Upper lobe of left lung (tissue), 6 donors: ENCODE data around the gene DNAJC17. TPM values are rescaled to one million over a fixed set of nuclear protein-coding genes. Genes with fewer than 3 reads are reported as not detected.

ENCODE experiments used
- ATAC-seq, 2 donors: fragments of 200-7000 bp; cut with Tn5 transposase; one replicate each; pipeline ENCODE4 v1.9.1; 2022; ENCODE audit warnings: mild to moderate bottlenecking in 2 of 2, moderate library complexity in 2 of 2; ENCODE audit not compliant: low FRiP score in 2 of 2
- DNase-seq, 2 donors: peaks; one replicate each; pipeline ENCODE4 v3.0.0-alpha.2; 2019 to 2020
- H3K27ac ChIP-seq, 4 donors: fragments of 200-600 bp; sonication (generic); one replicate each; pipeline ENCODE4 v1.5.1; 2016 to 2019
- H3K27me3 ChIP-seq, 4 donors: fragments of 200-600 bp; sonication (generic); one replicate each; pipeline ENCODE4 v1.5.1; 2017 to 2019
- H3K36me3 ChIP-seq, 4 donors: fragments of 200-600 bp; sonication (generic); one replicate each; pipeline ENCODE4 v1.5.1; 2016 to 2019
- H3K4me1 ChIP-seq, 4 donors: fragments of 200-600 bp; sonication (generic); one replicate each; pipeline ENCODE4 v1.5.1; 2018 to 2019
- H3K4me3 ChIP-seq, 4 donors: fragments of 200-600 bp; sonication (generic); one replicate each; pipeline ENCODE4 v1.5.1; 2017 to 2019; ENCODE audit warnings: mild to moderate bottlenecking in 2 of 4, moderate library complexity in 1 of 4
- H3K9me3 ChIP-seq, 4 donors: fragments of 200-600 bp; sonication (generic); one replicate each; pipeline ENCODE4 v1.5.1; 2018 to 2019
- CTCF ChIP-seq, 6 experiments: fragments of 450-650 bp in 4 of 6; fragments of 200-600 bp in 2 of 6; sonication (generic) in 2 of 6; IDR thresholded peaks; one replicate each; pipeline ENCODE4 v1.5.1; 2016 to 2019; ENCODE audit warnings: antibody characterized with exemption in 6 of 6
- EP300 ChIP-seq, 4 donors: sonication (generic); formaldehyde crosslinking; IDR thresholded peaks; one replicate each; pipeline ENCODE4 v1.5.1; 2017; ENCODE audit warnings: antibody characterized with exemption in 4 of 4, control low read depth in 2 of 4
- POLR2A ChIP-seq, 4 donors: fragments of 450-650 bp; IDR thresholded peaks; one replicate each; pipeline ENCODE4 v1.5.1; 2016 to 2017; ENCODE audit warnings: antibody characterized with exemption in 4 of 4, mild to moderate bottlenecking in 2 of 4
- POLR2AphosphoS5 ChIP-seq, 2 donors: sonication (generic); formaldehyde crosslinking; IDR thresholded peaks; one replicate each; pipeline ENCODE4 v1.5.1; 2017; ENCODE audit warnings: antibody characterized with exemption in 2 of 2
- WGBS, 2 donors: methylation state at CpG; one replicate each; pipeline ENCODE4 v1.1.5; 2017 to 2018; 5-methylcytosine and 5-hydroxymethylcytosine counted together
- total RNA-seq, 6 donors: library from RNA; depleted of rRNA in 4 of 6; stranded (reverse); fragments of >200 nt in 4 of 6; gene quantifications; one replicate each; pipeline versions ENCODE4 v1.1.0 to v1.2.1, GENCODE V29; 2016 to 2021
- donor health status: DM: no; HTN: no; CAD: no; lungs with moderate emphysema.
- donor health status: DM: no; HTN: yes; CAD: no; lungs with severe emphysema.

The DNAJC17 gene
- total RNA-seq, 6 donors from 2014 or later = 15.4 to 51.3 (median 30.0) TPM

DNA sequence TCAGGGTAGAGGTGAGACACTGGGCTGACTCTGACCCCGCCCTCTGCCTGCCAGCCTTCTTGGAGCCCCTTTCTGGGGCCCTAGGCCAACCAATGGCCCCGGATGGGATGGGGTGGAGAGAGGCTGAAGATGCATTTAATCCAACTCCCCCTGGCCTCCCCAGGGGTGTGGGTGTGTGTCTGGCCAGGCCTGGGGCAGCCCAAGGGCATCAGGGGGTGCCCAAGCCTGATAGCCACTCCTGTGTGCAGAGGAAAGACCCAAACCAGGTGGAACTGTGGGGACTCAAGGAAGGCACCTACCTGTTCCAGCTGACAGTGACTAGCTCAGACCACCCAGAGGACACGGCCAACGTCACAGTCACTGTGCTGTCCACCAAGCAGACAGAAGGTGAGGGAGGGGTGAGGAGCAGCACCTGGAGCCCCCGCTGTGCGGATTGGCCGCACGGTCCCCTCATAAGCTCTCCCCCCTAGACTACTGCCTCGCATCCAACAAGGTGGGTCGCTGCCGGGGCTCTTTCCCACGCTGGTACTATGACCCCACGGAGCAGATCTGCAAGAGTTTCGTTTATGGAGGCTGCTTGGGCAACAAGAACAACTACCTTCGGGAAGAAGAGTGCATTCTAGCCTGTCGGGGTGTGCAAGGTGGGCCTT lies 46.1 kb upstream of the DNAJC17 start:
- H3K4me3 ChIP-seq = no peak overlapping the region
- H3K27ac ChIP-seq = no peak overlapping the region
- peaks cover 3 to 18% (median 13%) of the 10 kb centered on the region in 4 donors for H3K4me1 ChIP-seq
- no peaks in the 10 kb centered on the region for H3K9me3 ChIP-seq
- 93 to 95% methylated on average over 4 to 16 of the region's 16 CpGs for WGBS, 2 donors
- H3K27me3 ChIP-seq = no peaks in the 10 kb centered on the region
- DNase-seq (no peak), ATAC-seq (no peak)
- H3K36me3 ChIP-seq = peaks cover 3 to 36% (median 28%) of the 10 kb centered on the region in 4 donors
- TF ChIP-seq EP300 (IDR thresholded peaks at IDR 0.05) (no peak), CTCF (IDR thresholded peaks at IDR 0.05) (no peak), POLR2A (IDR thresholded peaks at IDR 0.05) (no peak), POLR2AphosphoS5 (IDR thresholded peaks at IDR 0.05) (no peak)

- H3K27me3 ChIP-seq = no peaks in the 10 kb centered on the region
- DNase-seq (no peak), ATAC-seq (no peak)
- WGBS, 2 donors = 61 to 75% methylated on average over 5 of the region's 5 CpGs
- no peak overlapping the region for H3K27ac ChIP-seq
- no peak for TF ChIP-seq POLR2A (IDR thresholded peaks at IDR 0.05)
- no peak for TF ChIP-seq EP300 (IDR thresholded peaks at IDR 0.05)
- no peak for TF ChIP-seq POLR2AphosphoS5 (IDR thresholded peaks at IDR 0.05)
- no peak for TF ChIP-seq CTCF (IDR thresholded peaks at IDR 0.05)
- H3K9me3 ChIP-seq = no peaks in the 10 kb centered on the region
- peaks cover 2 to 21% (median 15%) of the 10 kb centered on the region in 4 donors for H3K4me1 ChIP-seq
- H3K4me3 ChIP-seq = no peak overlapping the region
- peaks cover 3 to 36% (median 28%) of the 10 kb centered on the region in 4 donors for H3K36me3 ChIP-seq
Measured at GRCh38 chr15:40852529-40852928, 45.3 kb upstream of the DNAJC17 start.

- Histone ChIP-seq H3K27ac (no peak overlapping the region), H3K4me1 (peaks cover 10 to 30% (median 23%) of the 10 kb centered on the region in 4 donors), H3K4me3 (no peak overlapping the region), H3K9me3 (no peaks in the 10 kb centered on the region), H3K36me3 (peaks cover 0 to 25% (median 23%) of the 10 kb centered on the region in 4 donors), H3K27me3 (no peaks in the 10 kb centered on the region)
- 85 to 91% methylated on average over 8 of the region's 8 CpGs for WGBS, 2 donors
- DNase-seq (no peak), ATAC-seq (no peak)
- no peak for TF ChIP-seq POLR2A (IDR thresholded peaks at IDR 0.05)
- TF ChIP-seq CTCF (IDR thresholded peaks at IDR 0.05) = no peak
- no peak for TF ChIP-seq EP300 (IDR thresholded peaks at IDR 0.05)
- TF ChIP-seq POLR2AphosphoS5 (IDR thresholded peaks at IDR 0.05) = no peak
Measured at GRCh38 chr15:40850576-40851112, 43.4 kb upstream of the DNAJC17 start.

DNA sequence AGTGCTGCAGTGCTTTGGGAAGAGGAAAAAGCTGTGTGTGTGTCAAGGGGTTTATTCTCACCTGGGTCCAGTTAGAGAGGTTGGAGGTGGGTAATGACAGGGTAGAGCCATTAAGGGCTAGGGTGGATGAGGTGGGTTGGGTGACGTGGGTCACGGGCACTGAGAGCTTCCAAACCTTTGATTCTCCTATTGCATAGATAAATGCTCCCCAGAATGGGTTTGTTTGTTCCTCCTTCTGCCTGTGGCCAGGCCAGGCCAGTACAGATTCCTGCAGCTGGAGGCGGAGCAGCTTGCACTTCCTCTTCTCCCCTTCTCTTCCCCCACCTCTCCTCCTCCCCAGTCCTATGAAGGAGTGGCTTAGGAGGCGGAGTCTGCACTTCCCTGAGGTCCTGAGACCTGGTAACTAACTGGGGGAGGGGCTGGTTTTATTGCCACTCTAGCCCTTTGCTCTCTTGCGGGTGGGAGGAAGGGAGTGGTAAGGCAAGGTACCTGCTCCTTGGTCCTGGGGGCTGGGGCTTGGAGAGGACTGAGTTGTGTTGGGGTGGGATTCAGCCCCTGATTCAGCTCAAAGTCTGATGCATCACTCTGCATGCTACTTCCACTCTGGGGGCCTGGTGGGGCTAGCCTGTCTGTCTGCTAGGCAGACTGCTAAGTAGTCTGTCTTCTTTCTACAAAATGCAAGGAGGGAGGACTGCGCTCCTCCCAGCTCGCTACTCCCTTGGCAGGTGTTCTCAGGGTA lies 40.1 kb upstream of the DNAJC17 start:
- WGBS, 2 donors = 63 to 67% methylated on average over 6 to 7 of the region's 7 CpGs
- Histone ChIP-seq H3K27me3 (peaks cover 0 to 11% (median 4%) of the 10 kb centered on the region in 4 donors), H3K4me3 (peak overlapping the region in 2 of 4 donors; percentile 69 to 81), H3K36me3 (peaks cover 0 to 3% (median 0%) of the 10 kb centered on the region in 4 donors), H3K9me3 (no peaks in the 10 kb centered on the region), H3K27ac (peak overlapping the region; percentile 51 to 84 (median 80)), H3K4me1 (peaks cover 25 to 54% (median 37%) of the 10 kb centered on the region in 4 donors)
- TF ChIP-seq POLR2A (IDR thresholded peaks at IDR 0.05) = peak in 1 of 4 donors; percentile 49
- TF ChIP-seq POLR2AphosphoS5 (IDR thresholded peaks at IDR 0.05) = peak in 1 of 2 donors; percentile 7
- TF ChIP-seq EP300 (IDR thresholded peaks at IDR 0.05) = no peak
- TF ChIP-seq CTCF (IDR thresholded peaks at IDR 0.05) = peak in 3 of 6 experiments; percentile 9 to 44 (median 32)
- DNase-seq (peak in 1 of 2 donors; percentile 93), ATAC-seq (peak; percentile 81 to 88)
